Measurements from ENCODE around the gene INHBB.

Gene INHBB

DNA sequence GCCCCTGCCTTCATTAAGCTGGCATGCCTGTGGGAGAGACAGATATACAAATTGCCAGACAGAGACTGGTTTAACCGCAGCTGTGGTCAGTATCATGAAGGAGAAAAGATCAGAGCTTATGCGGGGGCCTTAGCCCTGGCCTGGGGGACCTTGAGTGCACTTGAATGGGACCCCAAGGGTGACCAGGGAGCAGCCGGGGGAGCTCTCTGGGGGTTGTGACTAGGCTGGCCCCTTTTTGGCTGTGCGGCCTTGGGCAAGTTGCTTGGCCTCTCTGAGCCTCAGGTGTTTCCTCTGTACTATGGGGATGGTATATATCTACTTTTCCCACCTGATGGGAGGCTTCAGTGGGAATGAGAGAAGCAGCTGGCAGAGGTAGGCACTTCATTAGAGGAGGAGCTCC, 35.7 kb downstream of the INHBB start:
- H3K27ac ChIP-seq: no peak overlapping the region
- no peak for TF ChIP-seq ZFX (IDR thresholded peaks at IDR 0.05; ENCODE audit: borderline replicate concordance)
- TF ChIP-seq, protein P1, sequence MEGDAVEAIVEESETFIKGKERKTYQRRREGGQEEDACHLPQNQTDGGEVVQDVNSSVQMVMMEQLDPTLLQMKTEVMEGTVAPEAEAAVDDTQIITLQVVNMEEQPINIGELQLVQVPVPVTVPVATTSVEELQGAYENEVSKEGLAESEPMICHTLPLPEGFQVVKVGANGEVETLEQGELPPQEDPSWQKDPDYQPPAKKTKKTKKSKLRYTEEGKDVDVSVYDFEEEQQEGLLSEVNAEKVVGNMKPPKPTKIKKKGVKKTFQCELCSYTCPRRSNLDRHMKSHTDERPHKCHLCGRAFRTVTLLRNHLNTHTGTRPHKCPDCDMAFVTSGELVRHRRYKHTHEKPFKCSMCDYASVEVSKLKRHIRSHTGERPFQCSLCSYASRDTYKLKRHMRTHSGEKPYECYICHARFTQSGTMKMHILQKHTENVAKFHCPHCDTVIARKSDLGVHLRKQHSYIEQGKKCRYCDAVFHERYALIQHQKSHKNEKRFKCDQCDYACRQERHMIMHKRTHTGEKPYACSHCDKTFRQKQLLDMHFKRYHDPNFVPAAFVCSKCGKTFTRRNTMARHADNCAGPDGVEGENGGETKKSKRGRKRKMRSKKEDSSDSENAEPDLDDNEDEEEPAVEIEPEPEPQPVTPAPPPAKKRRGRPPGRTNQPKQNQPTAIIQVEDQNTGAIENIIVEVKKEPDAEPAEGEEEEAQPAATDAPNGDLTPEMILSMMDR (IDR thresholded peaks at IDR 0.05): no peak

DNA sequence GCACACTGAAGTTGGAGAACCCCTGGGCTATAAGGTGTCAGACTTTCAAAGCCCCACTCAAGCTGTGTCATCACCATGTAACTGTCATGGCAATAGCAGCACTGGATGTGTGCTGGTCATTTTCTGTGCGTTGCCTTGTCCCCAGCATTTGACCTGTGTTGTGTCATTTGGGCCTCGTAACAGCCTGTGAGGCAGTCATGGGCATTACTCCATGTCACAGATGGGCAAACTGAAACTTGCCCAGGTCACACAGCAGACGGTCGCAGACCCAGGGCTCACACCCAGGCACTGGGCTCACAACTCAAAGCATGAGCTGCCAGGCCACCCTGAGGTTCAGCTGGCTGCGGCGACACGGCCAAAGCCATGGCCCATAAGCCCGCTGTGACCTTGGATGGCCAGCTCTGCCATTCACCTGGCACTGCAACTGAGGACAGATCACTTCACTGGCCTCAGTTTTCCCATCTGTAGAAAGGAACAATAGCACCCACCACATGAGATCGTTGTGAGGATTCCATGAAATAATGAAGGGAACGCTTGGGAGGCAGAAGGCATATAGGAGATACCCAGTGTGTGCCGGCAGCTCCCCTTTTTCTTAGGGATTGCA, 36.7 kb downstream of the INHBB start:
- no peak overlapping the region for H3K27ac ChIP-seq
- TF ChIP-seq, protein P1 (IDR thresholded peaks at IDR 0.05): no peak
- TF ChIP-seq ZFX (IDR thresholded peaks at IDR 0.05; ENCODE audit: borderline replicate concordance): no peak

- no peak overlapping the region for H3K27ac ChIP-seq
- TF ChIP-seq, protein P1 (IDR thresholded peaks at IDR 0.05): no peak
Observed at GRCh38 chr2:120383191-120383590, 37.3 kb downstream of the INHBB start.

- TF ChIP-seq, protein P1 (IDR thresholded peaks at IDR 0.05): no peak
- no peak for TF ChIP-seq ZFX (IDR thresholded peaks at IDR 0.05; ENCODE audit: borderline replicate concordance)
- peak overlapping the region; percentile 73 for H3K27ac ChIP-seq
Observed at GRCh38 chr2:120383631-120384340, 37.9 kb downstream of the INHBB start.

GRCh38 chr2:120384486-120385354, 38.8 kb downstream of the INHBB start:
- H3K27ac ChIP-seq: peak overlapping the region; percentile 73
- TF ChIP-seq ZFX (IDR thresholded peaks at IDR 0.05; ENCODE audit: borderline replicate concordance): no peak
- TF ChIP-seq, protein P1 (IDR thresholded peaks at IDR 0.05): no peak

DNA sequence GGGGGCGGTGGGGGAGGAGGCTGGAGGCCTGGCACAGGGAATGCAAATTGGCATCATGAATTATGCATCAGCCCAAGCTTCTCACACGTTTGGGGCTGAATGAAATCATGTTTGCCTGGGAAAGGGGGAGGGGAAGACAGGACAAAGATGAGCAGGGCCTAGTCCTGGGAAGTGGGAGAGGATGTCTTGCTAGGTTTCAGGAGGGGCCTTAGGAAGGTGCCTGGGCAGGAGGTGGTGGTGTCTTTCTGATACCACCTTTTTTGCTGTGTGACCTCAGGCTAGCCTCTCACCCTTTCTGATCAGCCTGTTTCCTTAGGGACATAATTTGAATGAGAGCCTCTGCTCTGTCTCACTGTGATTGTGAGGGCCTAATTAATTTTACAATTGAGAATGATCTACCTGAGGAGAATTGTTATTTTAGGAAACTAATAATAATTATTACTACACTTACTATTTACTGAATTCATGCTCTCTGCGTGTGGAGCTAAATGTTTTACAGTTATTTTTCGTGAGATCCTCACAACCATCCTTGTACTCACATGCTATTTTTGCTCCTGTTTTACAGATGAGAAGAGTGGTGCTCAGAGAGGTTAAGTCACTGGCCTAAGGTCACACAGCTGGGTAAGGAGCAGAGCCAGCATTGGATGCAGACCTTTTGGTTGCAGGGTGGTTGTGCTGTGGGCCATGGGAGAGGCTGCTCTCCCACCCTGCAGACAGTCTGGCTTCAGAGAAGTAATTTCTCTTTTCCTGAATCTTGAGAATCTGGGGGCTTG, 39.6 kb downstream of the INHBB start:
- TF ChIP-seq, protein P1 (IDR thresholded peaks at IDR 0.05): no peak
- TF ChIP-seq ZFX (IDR thresholded peaks at IDR 0.05; ENCODE audit: borderline replicate concordance): no peak
- H3K27ac ChIP-seq: peak overlapping the region; percentile 73
